Endothelial cell of umbilical vein (primary cell): Measurements from ENCODE around the gene GGA2. TPM values are rescaled to one million over a fixed set of nuclear protein-coding genes. Genes with fewer than 3 reads are reported as not detected.

Experiments
- BruUV-seq: library from RNA; stranded (reverse); fragments of 400-500 nt; replicated peaks from 2 replicates; lab custom pipeline; 2021; lab: Mats Ljungman, UMichigan
- CTCF ChIA-PET: fragments of 300-600, 350-600 bp; sonication (Branson Sonifier 250); formaldehyde crosslinking; loops from one replicate; lab custom pipeline; 2021; ENCODE audit warnings: antibody characterized with exemption, inconsistent platforms; lab: Charles Lee
- POLR2A ChIA-PET: fragments of 300-600, 350-600 bp; sonication (Branson Sonifier 250); formaldehyde crosslinking; loops from one replicate; lab custom pipeline; 2021; ENCODE audit warnings: antibody characterized with exemption, inconsistent platforms; lab: Charles Lee
- DNase-seq: peaks from one replicate; pipeline ENCODE4 v3.0.0-alpha.2; 2011; ENCODE audit warnings: low read depth, low spot score
- FAIRE-seq: peaks from 2 replicates; lab custom pipeline; 2011; peaks lifted over from hg19 to GRCh38; lab: Jason Lieb, UNC
- H2AFZ ChIP-seq: 2 replicates; pipeline ENCODE4 v1.6.0; 2012; ENCODE audit warnings: low read depth, low read length, control low read depth, inconsistent platforms
- H3K27ac ChIP-seq: 2 replicates; pipeline ENCODE4 v1.5.1; 2011; ENCODE audit warnings: low read depth, mild to moderate bottlenecking, control low read depth, low read length, moderate library complexity; ENCODE audit not compliant: insufficient read depth
- H3K27me3 ChIP-seq, 2 experiments: 2 replicates each; pipeline versions ENCODE4 v1.6.0 to v1.6.1; 2011; ENCODE audit warnings: low read length in 2 of 2, mixed read lengths in 1 of 2; ENCODE audit not compliant: control insufficient read depth in 2 of 2, insufficient read depth in 2 of 2
- H3K36me3 ChIP-seq, 2 experiments: 2 replicates in 1 of 2; 3 replicates in 1 of 2; pipeline ENCODE4 v1.5.1; 2011; ENCODE audit warnings: low read length in 2 of 2, mild to moderate bottlenecking in 1 of 2, moderate library complexity in 1 of 2; ENCODE audit not compliant: control insufficient read depth in 2 of 2, insufficient read depth in 2 of 2; ENCODE audit errors: extremely low read depth in 1 of 2
- H3K4me1 ChIP-seq: 3 replicates; pipeline ENCODE4 v1.5.1; 2011; ENCODE audit warnings: mild to moderate bottlenecking, low read length; ENCODE audit not compliant: control insufficient read depth, insufficient read depth; ENCODE audit errors: extremely low read depth
- H3K4me2 ChIP-seq: 2 replicates; pipeline ENCODE4 v1.6.1; 2011; ENCODE audit warnings: low read length, control low read depth, mixed read lengths; ENCODE audit not compliant: insufficient read depth
- H3K4me3 ChIP-seq, 3 experiments: fragments of 200-600 bp in 1 of 3; sonication (generic), shearing (Covaris generic) in 1 of 3; replicated peaks in 1 of 3; 2 replicates each; pipeline ENCODE4 v1.5.1; 2011 to 2016; ENCODE audit warnings: control low read depth in 3 of 3, low read length in 3 of 3, mild to moderate bottlenecking in 2 of 3, inconsistent platforms in 1 of 3, low read depth in 1 of 3, moderate library complexity in 1 of 3; ENCODE audit not compliant: insufficient read depth in 1 of 3
- H3K79me2 ChIP-seq: 2 replicates; pipeline ENCODE4 v1.6.0; 2012; ENCODE audit warnings: low read length, inconsistent platforms; ENCODE audit not compliant: control insufficient read depth, insufficient read depth
- H3K9ac ChIP-seq: replicated peaks from 2 replicates; pipeline ENCODE3; 2011; ENCODE audit warnings: low read length, control low read depth; ENCODE audit not compliant: insufficient read depth; ENCODE audit errors: extremely low read depth
- H3K9me1 ChIP-seq: replicated peaks from 3 replicates; pipeline ENCODE4 v1.6.0; 2011; ENCODE audit warnings: mild to moderate bottlenecking, low read length; ENCODE audit not compliant: control insufficient read depth, insufficient read depth; ENCODE audit errors: extremely low read depth
- H3K9me3 ChIP-seq: replicated peaks from 2 replicates; pipeline ENCODE4 v1.5.1; 2012; ENCODE audit warnings: low read length, inconsistent platforms; ENCODE audit not compliant: control insufficient read depth, insufficient read depth
- H4K20me1 ChIP-seq: replicated peaks from 2 replicates; pipeline ENCODE3; 2011; ENCODE audit warnings: mild to moderate bottlenecking, low read length; ENCODE audit not compliant: control insufficient read depth, insufficient read depth; ENCODE audit errors: extremely low read depth
- CTCF ChIP-seq, 2 donors: IDR thresholded peaks; 1 replicate in 1 of 2; 2 replicates in 1 of 2; pipeline ENCODE4 v1.5.1; 2011; ENCODE audit warnings: low read length in 2 of 2, mild to moderate bottlenecking in 2 of 2, moderate library complexity in 2 of 2, control low read depth in 1 of 2, inconsistent platforms in 1 of 2, low read depth in 1 of 2; ENCODE audit not compliant: insufficient read depth in 1 of 2; ENCODE audit errors: extremely low read depth in 1 of 2
- EZH2 ChIP-seq: IDR thresholded peaks from 2 replicates; pipeline ENCODE4 v1.6.1; 2012; ENCODE audit warnings: borderline replicate concordance, low read depth, mild to moderate bottlenecking, moderate library complexity, low read length, inconsistent platforms; ENCODE audit not compliant: severe bottlenecking
- FOS ChIP-seq: IDR thresholded peaks from 2 replicates; pipeline ENCODE4 v1.6.1; 2011; ENCODE audit warnings: mild to moderate bottlenecking, low read length, moderate library complexity, borderline replicate concordance; ENCODE audit not compliant: insufficient read depth
- MAX ChIP-seq: IDR thresholded peaks from 2 replicates; pipeline ENCODE4 v1.6.1; 2011; ENCODE audit not compliant: insufficient read depth, insufficient read length
- MYC ChIP-seq: IDR thresholded peaks from one replicate; pipeline ENCODE4 v1.6.1; 2011; ENCODE audit warnings: mild to moderate bottlenecking, low read depth, low read length
- POLR2A ChIP-seq: IDR thresholded peaks from 2 replicates; pipeline ENCODE4 v1.6.1; 2012; ENCODE audit warnings: low read depth, mild to moderate bottlenecking, control low read depth, low read length
- POLR2AphosphoS5 ChIP-seq: IDR thresholded peaks from 2 replicates; pipeline ENCODE4 v1.6.1; 2012; ENCODE audit warnings: low read depth, mild to moderate bottlenecking, control low read depth, low read length, moderate library complexity; ENCODE audit not compliant: insufficient read depth
- dilution Hi-C: fragments of 300-500 bp; cut with MboI; formaldehyde crosslinking; loops from one replicate; pipeline ENCODE4 v1.15.0; 2019; ENCODE audit warnings: low sequenced_read_pairs; ENCODE audit not compliant: extremely low pct_ligation_motif_present
- intact Hi-C: fragments of 100-400 bp; cut with micrococcal nuclease; formaldehyde crosslinking; loops from one replicate; pipeline ENCODE4 v1.10.0; 2022
- polyA plus RNA-seq, 4 experiments: library from polyadenylated mRNA; depleted of rRNA in 3 of 4; stranded (reverse) in 3 of 4; unstranded in 1 of 4; fragments of >200 nt; gene quantifications; 2 replicates each; pipeline versions ENCODE4 v1.2.1 to v1.2.3, GENCODE V29; 2011 to 2012; ENCODE audit warnings: missing spikeins in 1 of 4
- total RNA-seq: library from RNA; stranded (reverse); gene quantifications from 2 replicates; pipeline ENCODE4 v1.2.3, GENCODE V29; 2021

Gene GGA2
- total and polyA plus RNA-seq, 2 donors (not counting 3 experiments of a cell fraction or from before 2014, with no cell fraction given), result 33.3 to 73.1 TPM

GRCh38 chr16:23554536-23554935 lies 44.2 kb upstream of the GGA2 start:
- H3K9ac ChIP-seq, result no peak overlapping the region
- no peak overlapping the region for H3K27ac ChIP-seq
- dilution Hi-C loops (no loop called here), intact Hi-C loops (no loop called here)
- DNase-seq, result no peak
- CTCF ChIA-PET, result interaction anchor here (0.6 to 1.1 kb wide), 3 partner anchors 42 to 1261 kb away, joined by 3 to 5 read pairs (median 3); partner anchors contain the start of gene PLK1
- peaks cover 14% of the 10 kb centered on the region for H3K79me2 ChIP-seq
- H2AFZ ChIP-seq, result no peak overlapping the region
- no peaks in the 10 kb centered on the region for H3K9me1 ChIP-seq
- H3K4me1 ChIP-seq, result peaks cover 12% of the 10 kb centered on the region
- no peak overlapping the region for H3K4me2 ChIP-seq
- TF ChIP-seq POLR2A (no peak), EZH2 (no peak), CTCF (IDR thresholded peaks at IDR 0.05; ENCODE audit: extremely low read depth in 1 of 2, insufficient read depth in 1 of 2, low read depth in 1 of 2, low read length in 2 of 2) (no peak), MYC (no peak), MAX (no peak), POLR2AphosphoS5 (no peak), FOS (no peak)
- H3K9me3 ChIP-seq, result no peaks in the 10 kb centered on the region
- no peaks in the 10 kb centered on the region for H3K27me3 ChIP-seq
- no peak overlapping the region for H3K4me3 ChIP-seq
- H4K20me1 ChIP-seq, result no peaks in the 10 kb centered on the region
- POLR2A ChIA-PET, result no interaction called here
- FAIRE-seq, result no peak
- BruUV-seq, result no TSS peak
- peaks cover 4 to 6% of the 10 kb centered on the region in 2 experiments for H3K36me3 ChIP-seq
